Psoas muscle (tissue), 8 donors: ENCODE measurements around the gene LNP1. TPM values are rescaled to one million over a fixed set of nuclear protein-coding genes. Genes with fewer than 3 reads are reported as not detected.

ENCODE experiments used
- ATAC-seq, 4 donors: fragments of 200-7000 bp; cut with Tn5 transposase; one replicate each; pipeline ENCODE4 v1.9.1; 2020; ENCODE audit warnings: moderate library complexity in 3 of 4, mild to moderate bottlenecking in 2 of 4
- DNase-seq, 2 donors: peaks; one replicate each; pipeline ENCODE4 v3.0.0-alpha.2; 2020
- H3K27ac ChIP-seq: fragments of 200-600 bp; one replicate; pipeline ENCODE4 v1.8.0; 2022
- H3K27me3 ChIP-seq, 3 donors: fragments of 200-600 bp in 1 of 3; one replicate each; pipeline versions ENCODE4 v1.6.1 to v1.8.0; 2013 to 2022; ENCODE audit warnings: low read length in 2 of 3, mild to moderate bottlenecking in 2 of 3, moderate library complexity in 1 of 3; ENCODE audit not compliant: insufficient read depth in 3 of 3
- H3K36me3 ChIP-seq, 2 donors: fragments of 200-600 bp in 1 of 2; one replicate each; pipeline versions ENCODE4 v1.6.1 to v1.8.0; 2013 to 2022; ENCODE audit warnings: low read depth in 1 of 2, mild to moderate bottlenecking in 1 of 2, moderate library complexity in 1 of 2; ENCODE audit not compliant: insufficient read depth in 1 of 2
- H3K4me1 ChIP-seq: fragments of 200-600 bp; one replicate; pipeline ENCODE4 v1.8.0; 2022
- H3K4me3 ChIP-seq: fragments of 200-600 bp; one replicate; pipeline ENCODE4 v1.8.0; 2022; ENCODE audit warnings: mild to moderate bottlenecking
- H3K9me3 ChIP-seq: fragments of 200-600 bp; one replicate; pipeline ENCODE4 v1.8.0; 2022
- CTCF ChIP-seq: fragments of 200-600 bp; IDR thresholded peaks from one replicate; pipeline ENCODE4 v1.8.0; 2022; ENCODE audit warnings: antibody characterized with exemption
- WGBS, 3 donors: extraction: QIAGEN DNeasy Blood & Tissue Kit; methylation state at CpG; one replicate each; pipeline versions ENCODE4 v1.1.6 to v1.1.7; 2013; 5-methylcytosine and 5-hydroxymethylcytosine counted together
- intact Hi-C, 2 donors: fragments of 100-400 bp; cut with DNase I; formaldehyde crosslinking; loops; one replicate each; pipeline versions ENCODE4 v1.11.0 to v1.14.2; 2022
- polyA plus RNA-seq, 3 donors: library from polyadenylated mRNA; stranded (reverse); fragments of 200-250 nt; gene quantifications; one replicate each; pipeline ENCODE4 v1.2.3, GENCODE V29; 2013
- total RNA-seq, 4 donors: library from RNA; stranded (reverse); fragmentation: NEBNext Ultra II Directional in 2 of 4; extraction: Animal tissue kit (Norgen Biotek cat#: 25700) in 2 of 4; gene quantifications; one replicate each; pipeline versions ENCODE4 v1.2.1 to v1.2.4, GENCODE V29; 2021 to 2023
- donor health status: healthy with polysubstance abuse.
- donor health status: DM: no; HTN: no; CAD: no; lungs with moderate emphysema.
- donor health status: Bipolar disorder and iron deficiency.
- donor health status: healthy.
- donor health status: DM: yes; HTN: yes; CAD: no.
- donor health status: DM: no; HTN: no; CAD: no.
- donor health status: DM: no; HTN: no; CAD: no.
- donor health status: DM: yes; HTN: yes; CAD: no.

Gene LNP1
- total and polyA plus RNA-seq, 7 donors = 0.96 to 5.1 (median 1.7) TPM

DNA sequence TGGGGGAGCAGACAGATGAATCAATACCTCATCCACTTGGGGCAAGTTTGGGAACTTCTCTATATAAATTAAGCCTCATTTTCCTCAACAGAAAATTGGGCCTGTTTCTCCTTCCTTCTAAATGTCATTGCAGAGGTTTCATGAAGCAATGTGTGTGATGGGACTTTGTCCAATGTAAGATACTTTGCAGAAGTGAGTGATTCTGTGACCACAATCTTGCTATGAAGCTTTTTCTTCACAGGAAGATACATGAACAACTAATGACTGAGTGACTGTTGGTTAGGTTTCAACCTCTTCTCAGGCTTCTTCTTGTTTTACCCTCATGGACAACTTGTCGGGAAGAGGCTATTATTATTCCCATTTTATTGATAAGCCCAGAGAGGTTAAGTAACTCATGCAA, 102.1 kb downstream of the LNP1 start:
- H3K36me3 ChIP-seq = no peaks in the 10 kb centered on the region
- H3K4me3 ChIP-seq = no peak overlapping the region
- no peak for ATAC-seq
- TF ChIP-seq CTCF = no peak
- no peaks in the 10 kb centered on the region for H3K4me1 ChIP-seq
- H3K27me3 ChIP-seq = peaks cover 0 to 2% (median 0%) of the 10 kb centered on the region in 3 donors
- H3K9me3 ChIP-seq = no peaks in the 10 kb centered on the region
- intact Hi-C loops = no loop called here
- 85 to 99% (median 97%) methylated on average over 1 of the region's 1 CpG for WGBS, 3 donors
- DNase-seq = no peak
- no peak overlapping the region for H3K27ac ChIP-seq

Other genes with a start within 250 kb of the LNP1 start
- 10 to 100 TPM; 36.9 to 47.8 (median 40.5) TPM for gene TBC1D23, start 140.5 kb upstream of the LNP1 start, total RNA-seq
- gene TBC1D23, start 140.5 kb upstream of the LNP1 start, polyA plus RNA-seq = 10 to 100 TPM in 2 of 3 donors, 1 to 10 TPM in 1; 9.9 to 29.3 (median 19.5) TPM
- gene NIT2, start 66.8 kb upstream of the LNP1 start, total RNA-seq = 10 to 100 TPM; 36.8 to 60.7 (median 44.3) TPM
- 10 to 100 TPM; 15.3 to 25.3 (median 25.1) TPM for gene NIT2, start 66.8 kb upstream of the LNP1 start, polyA plus RNA-seq
- gene TOMM70, start 450 bp upstream of the LNP1 start, total RNA-seq = 10 to 100 TPM; 67.8 to 94.5 (median 84.1) TPM
- gene TOMM70, start 450 bp upstream of the LNP1 start, polyA plus RNA-seq = 10 to 100 TPM; 51.1 to 97.2 (median 76.1) TPM
- gene TMEM45A, start 91.1 kb downstream of the LNP1 start, total RNA-seq = 1 to 10 TPM; 1.5 to 2.2 (median 1.7) TPM
- gene TMEM45A, start 91.1 kb downstream of the LNP1 start, polyA plus RNA-seq = 1 to 10 TPM; 1.7 to 5.4 (median 1.9) TPM
- gene ADGRG7, start 208.1 kb downstream of the LNP1 start, total RNA-seq = under 1 TPM in 1 of 4 donors, not detected in 3; 0.22 TPM
- under 1 TPM in 1 of 3 donors, not detected in 2; 0.04 TPM for gene ADGRG7, start 208.1 kb downstream of the LNP1 start, polyA plus RNA-seq